H9 (cell line): ENCODE measurements around the gene USP43. TPM values are rescaled to one million over a fixed set of nuclear protein-coding genes. Genes with fewer than 3 reads are reported as not detected.

ENCODE experiments used
- DNase-seq: peaks from one replicate; pipeline ENCODE4 v3.0.0-alpha.2; 2017
- H2AFZ ChIP-seq: one replicate; pipeline ENCODE4 v1.6.1; 2013; ENCODE audit warnings: mild to moderate bottlenecking, low read length, control low read depth, moderate library complexity
- H2AK5ac ChIP-seq: 2 replicates; pipeline ENCODE4 v1.6.1; 2013; ENCODE audit warnings: low read length, control low read depth, mixed read lengths; ENCODE audit not compliant: insufficient read length
- H2BK120ac ChIP-seq: one replicate; pipeline ENCODE4 v1.6.1; 2013; ENCODE audit warnings: low read depth, mild to moderate bottlenecking, low read length, control low read depth, inconsistent platforms; ENCODE audit not compliant: poor library complexity, severe bottlenecking
- H2BK12ac ChIP-seq: 2 replicates; pipeline ENCODE4 v1.6.1; 2013; ENCODE audit warnings: low read length, control low read depth, mixed read lengths, low read depth; ENCODE audit not compliant: insufficient read length
- H2BK15ac ChIP-seq: 2 replicates; pipeline ENCODE4 v1.6.1; 2013; ENCODE audit warnings: low read depth, low read length, control low read depth
- H2BK20ac ChIP-seq: one replicate; pipeline ENCODE4 v1.6.1; 2013; ENCODE audit warnings: low read depth, mild to moderate bottlenecking, low read length, control low read depth, inconsistent platforms; ENCODE audit not compliant: poor library complexity, severe bottlenecking
- H2BK5ac ChIP-seq: 2 replicates; pipeline ENCODE4 v1.6.1; 2013; ENCODE audit warnings: low read length, control low read depth, mixed read lengths; ENCODE audit not compliant: insufficient read length
- H3K14ac ChIP-seq: 2 replicates; pipeline ENCODE4 v1.6.1; 2013; ENCODE audit warnings: low read length, control low read depth; ENCODE audit not compliant: insufficient read depth
- H3K18ac ChIP-seq: 2 replicates; pipeline ENCODE4 v1.6.1; 2013; ENCODE audit warnings: low read depth, mild to moderate bottlenecking, mixed read lengths, low read length, control low read depth; ENCODE audit not compliant: insufficient read length
- H3K23ac ChIP-seq: 2 replicates; pipeline ENCODE4 v1.6.1; 2013; ENCODE audit warnings: low read length, control low read depth, mixed read lengths, low read depth; ENCODE audit not compliant: insufficient read length
- H3K23me2 ChIP-seq: 2 replicates; pipeline ENCODE4 v1.6.1; 2013; ENCODE audit warnings: low read depth, mild to moderate bottlenecking, mixed read lengths, low read length, control low read depth; ENCODE audit not compliant: insufficient read length, poor library complexity, severe bottlenecking
- H3K27ac ChIP-seq: 2 replicates; pipeline ENCODE4 v1.5.1; 2013; ENCODE audit warnings: low read length, control low read depth, mixed read lengths, low read depth; ENCODE audit not compliant: insufficient read length
- H3K27me3 ChIP-seq: 2 replicates; pipeline ENCODE4 v1.6.1; 2013; ENCODE audit warnings: low read length, control low read depth, inconsistent platforms; ENCODE audit not compliant: insufficient read depth
- H3K4ac ChIP-seq: 2 replicates; pipeline ENCODE4 v1.6.1; 2013; ENCODE audit warnings: low read depth, mild to moderate bottlenecking, control low read depth, inconsistent platforms, low read length, moderate library complexity
- H3K4me1 ChIP-seq: 2 replicates; pipeline ENCODE4 v1.6.1; 2013; ENCODE audit warnings: low read length, control low read depth, inconsistent platforms; ENCODE audit not compliant: insufficient read depth
- H3K4me2 ChIP-seq: 2 replicates; pipeline ENCODE4 v1.6.1; 2013; ENCODE audit warnings: low read length, control low read depth, mixed read lengths; ENCODE audit not compliant: insufficient read length, insufficient read depth
- H3K56ac ChIP-seq: 2 replicates; pipeline ENCODE4 v1.6.1; 2013; ENCODE audit warnings: low read depth, mild to moderate bottlenecking, mixed read lengths, low read length, control low read depth; ENCODE audit not compliant: insufficient read length
- H3K79me1 ChIP-seq: 2 replicates; pipeline ENCODE4 v1.6.1; 2013; ENCODE audit warnings: low read depth, mild to moderate bottlenecking, moderate library complexity, low read length, control low read depth, inconsistent platforms; ENCODE audit not compliant: insufficient read depth, poor library complexity, severe bottlenecking
- H3K79me2 ChIP-seq: 2 replicates; pipeline ENCODE4 v1.6.1; 2013; ENCODE audit warnings: low read length, control low read depth, inconsistent platforms; ENCODE audit not compliant: insufficient read depth
- H3K9ac ChIP-seq: 2 replicates; pipeline ENCODE4 v1.6.1; 2013; ENCODE audit warnings: low read length, control low read depth, mixed read lengths; ENCODE audit not compliant: insufficient read length; ENCODE audit errors: extremely low read depth
- H3K9me3 ChIP-seq: one replicate; pipeline ENCODE4 v1.6.1; 2013; ENCODE audit warnings: low read depth, low read length, inconsistent platforms; ENCODE audit not compliant: control insufficient read depth
- H3T11ph ChIP-seq: one replicate; pipeline ENCODE4 v1.6.1; 2013; ENCODE audit warnings: mild to moderate bottlenecking, low read length, control low read depth, inconsistent platforms
- H4K20me1 ChIP-seq: one replicate; pipeline ENCODE4 v1.6.1; 2013; ENCODE audit not compliant: control insufficient read depth, insufficient read length, insufficient read depth
- H4K5ac ChIP-seq: 2 replicates; pipeline ENCODE4 v1.6.1; 2013; ENCODE audit warnings: low read depth, mild to moderate bottlenecking, mixed read lengths, low read length, control low read depth; ENCODE audit not compliant: insufficient read length
- H4K8ac ChIP-seq: replicated peaks from 2 replicates; pipeline ENCODE4 v1.6.1; 2013; ENCODE audit warnings: low read length, control low read depth, mixed read lengths, low read depth; ENCODE audit not compliant: insufficient read length
- H4K91ac ChIP-seq: 2 replicates; pipeline ENCODE4 v1.6.1; 2013; ENCODE audit warnings: low read depth, mild to moderate bottlenecking, moderate library complexity, mixed read lengths, low read length, control low read depth; ENCODE audit not compliant: insufficient read length
- H3K27ac Mint-ChIP-seq, 3 experiments: 2 replicates in 2 of 3; 3 replicates in 1 of 3; pipeline ENCODE4 v1.8.0; 2020 to 2021; ENCODE audit warnings: mixed read lengths in 3 of 3, mild to moderate bottlenecking in 1 of 3, moderate library complexity in 1 of 3
- H3K27me3 Mint-ChIP-seq: 2 replicates; pipeline ENCODE4 v1.8.0; 2021; ENCODE audit warnings: low read depth, mild to moderate bottlenecking, moderate library complexity, mixed read lengths
- H3K36me3 Mint-ChIP-seq, 3 experiments: 2 replicates in 2 of 3; 3 replicates in 1 of 3; pipeline ENCODE4 v1.8.0; 2020 to 2021; ENCODE audit warnings: low read depth in 3 of 3, mixed read lengths in 3 of 3; ENCODE audit not compliant: insufficient read depth in 1 of 3
- H3K4me1 Mint-ChIP-seq, 2 experiments: 2 replicates each; pipeline ENCODE4 v1.8.0; 2020; ENCODE audit warnings: mixed read lengths in 2 of 2
- H3K4me3 Mint-ChIP-seq, 2 experiments: 2 replicates in 1 of 2; 3 replicates in 1 of 2; pipeline ENCODE4 v1.8.0; 2020 to 2021; ENCODE audit warnings: mild to moderate bottlenecking in 2 of 2, mixed read lengths in 2 of 2, moderate library complexity in 1 of 2
- H3K9me3 Mint-ChIP-seq, 2 experiments: 2 replicates in 1 of 2; 3 replicates in 1 of 2; pipeline ENCODE4 v1.8.0; 2020; ENCODE audit warnings: mild to moderate bottlenecking in 2 of 2, mixed read lengths in 2 of 2, moderate library complexity in 1 of 2
- WGBS: extraction: QIAGEN DNeasy Blood & Tissue Kit; methylation state at CpG from one replicate; pipeline ENCODE4 v1.1.7; 2013; ENCODE audit warnings: missing lambda C conversion rate, low lambda C conversion rate, mixed read lengths; ENCODE audit not compliant: insufficient read length; ENCODE audit errors: extremely low coverage; 5-methylcytosine and 5-hydroxymethylcytosine counted together
- total RNA-seq: library from RNA; stranded (reverse); gene quantifications from 2 replicates; pipeline ENCODE4 v1.2.1, GENCODE V29; 2021
- TF ChIP-seq, protein P1 (sequence below): fragments of 200-600 bp; sonication (generic); conservative IDR thresholded peaks from 3 replicates; pipeline ENCODE4 v1.8.0; 2021; ENCODE audit warnings: antibody characterized with exemption, mild to moderate bottlenecking

Gene USP43
- total RNA-seq, 1 experiment from 2014 or later: 5.2 TPM

DNA sequence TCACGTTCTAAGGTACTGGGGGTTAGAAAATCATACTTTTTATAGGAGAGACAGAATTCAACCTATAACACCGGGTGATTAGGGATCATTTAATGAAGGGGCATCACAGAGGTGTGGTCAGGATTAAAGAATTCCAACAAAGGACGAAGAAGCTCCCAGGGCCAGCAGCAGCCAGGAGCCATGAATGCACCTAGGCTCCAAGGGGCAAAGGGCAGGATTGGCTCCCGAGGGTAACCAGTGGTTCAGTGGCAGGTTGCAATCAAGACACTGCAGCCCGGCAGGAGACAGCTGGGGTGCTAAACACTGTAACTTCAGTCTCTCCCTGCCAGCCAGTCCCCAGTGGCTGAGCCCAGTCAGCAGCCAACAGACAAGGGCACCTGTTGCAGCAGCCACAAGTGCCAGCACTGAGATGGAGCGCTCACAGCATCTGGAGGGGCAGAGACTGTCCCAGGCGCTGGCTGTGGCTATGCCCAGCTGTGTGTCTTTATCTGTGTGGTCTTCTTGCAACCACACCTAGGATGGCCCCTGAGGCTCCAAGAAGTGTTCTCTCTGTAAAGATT lies 122.2 kb downstream of the USP43 start:
- Histone ChIP-seq H2BK12ac (no peak overlapping the region), H2AFZ (no peak overlapping the region), H2BK5ac (no peak overlapping the region), H3K27ac (no peak overlapping the region), H3K4me2 (no peak overlapping the region), H3T11ph (no peak overlapping the region), H3K4ac (no peak overlapping the region), H4K91ac (no peak overlapping the region), H3K9me3 (no peaks in the 10 kb centered on the region), H3K18ac (no peak overlapping the region), H3K23me2 (no peaks in the 10 kb centered on the region), H3K27me3 (no peaks in the 10 kb centered on the region), H4K8ac (no peak overlapping the region), H3K9ac (no peak overlapping the region), H3K56ac (no peak overlapping the region), H3K4me1 (no peaks in the 10 kb centered on the region), H2BK20ac (no peak overlapping the region), H4K5ac (no peak overlapping the region), H2BK120ac (no peak overlapping the region), H3K79me2 (no peaks in the 10 kb centered on the region), H2AK5ac (no peak overlapping the region), H2BK15ac (no peak overlapping the region), H3K79me1 (no peaks in the 10 kb centered on the region), H3K14ac (peak overlapping the region; percentile 59; the same call in 1 of the 2 replicates), H4K20me1 (no peaks in the 10 kb centered on the region), H3K23ac (no peak overlapping the region)
- no peaks in the 10 kb centered on the region for H3K9me3 Mint-ChIP-seq
- no peaks in the 10 kb centered on the region for H3K36me3 Mint-ChIP-seq
- H3K4me3 Mint-ChIP-seq: no peak overlapping the region
- no CpG with 5 or more reads among the region's 7 CpGs for whole genome bisulfite sequencing
- H3K27ac Mint-ChIP-seq: no peak overlapping the region
- peaks cover 9% of the 10 kb centered on the region for H3K27me3 Mint-ChIP-seq
- peaks cover 2 to 4% of the 10 kb centered on the region in 2 experiments; a peak in 2 of 4 replicates for H3K4me1 Mint-ChIP-seq
- DNase-seq: no peak
- TF ChIP-seq, protein P1, sequence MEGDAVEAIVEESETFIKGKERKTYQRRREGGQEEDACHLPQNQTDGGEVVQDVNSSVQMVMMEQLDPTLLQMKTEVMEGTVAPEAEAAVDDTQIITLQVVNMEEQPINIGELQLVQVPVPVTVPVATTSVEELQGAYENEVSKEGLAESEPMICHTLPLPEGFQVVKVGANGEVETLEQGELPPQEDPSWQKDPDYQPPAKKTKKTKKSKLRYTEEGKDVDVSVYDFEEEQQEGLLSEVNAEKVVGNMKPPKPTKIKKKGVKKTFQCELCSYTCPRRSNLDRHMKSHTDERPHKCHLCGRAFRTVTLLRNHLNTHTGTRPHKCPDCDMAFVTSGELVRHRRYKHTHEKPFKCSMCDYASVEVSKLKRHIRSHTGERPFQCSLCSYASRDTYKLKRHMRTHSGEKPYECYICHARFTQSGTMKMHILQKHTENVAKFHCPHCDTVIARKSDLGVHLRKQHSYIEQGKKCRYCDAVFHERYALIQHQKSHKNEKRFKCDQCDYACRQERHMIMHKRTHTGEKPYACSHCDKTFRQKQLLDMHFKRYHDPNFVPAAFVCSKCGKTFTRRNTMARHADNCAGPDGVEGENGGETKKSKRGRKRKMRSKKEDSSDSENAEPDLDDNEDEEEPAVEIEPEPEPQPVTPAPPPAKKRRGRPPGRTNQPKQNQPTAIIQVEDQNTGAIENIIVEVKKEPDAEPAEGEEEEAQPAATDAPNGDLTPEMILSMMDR: no peak
